Left ventricle myocardium inferior (tissue), 1 donor: ENCODE data around the gene INAFM2. TPM values are rescaled to one million over a fixed set of nuclear protein-coding genes. Genes with fewer than 3 reads are reported as not detected.

ENCODE experiments used
- DNase-seq: peaks from one replicate; pipeline ENCODE4 v3.0.0-alpha.2; 2020
- H3K27ac ChIP-seq: fragments of 200-600 bp; replicated peaks from 2 replicates; pipeline ENCODE4 v1.8.0; 2021
- H3K27me3 ChIP-seq: fragments of 200-600 bp; 2 replicates; pipeline ENCODE4 v1.8.0; 2021; ENCODE audit warnings: low read depth
- H3K36me3 ChIP-seq: fragments of 200-600 bp; 2 replicates; pipeline ENCODE4 v1.8.0; 2021
- H3K4me1 ChIP-seq: fragments of 200-600 bp; 2 replicates; pipeline ENCODE4 v1.8.0; 2021
- H3K4me3 ChIP-seq: fragments of 200-600 bp; 2 replicates; pipeline ENCODE4 v1.8.0; 2021; ENCODE audit warnings: mild to moderate bottlenecking, moderate library complexity
- H3K9me3 ChIP-seq: fragments of 200-600 bp; replicated peaks from 2 replicates; pipeline ENCODE4 v1.8.0; 2021
- intact Hi-C: fragments of 100-400 bp; cut with micrococcal nuclease; formaldehyde crosslinking; loops from one replicate; pipeline ENCODE4 v1.11.0; 2022
- long read RNA-seq: library from polyadenylated mRNA; unstranded; transcript quantifications from one replicate; pipeline ENCODE4 v2.0.0, GENCODE V29; 2021
- total RNA-seq: library from RNA; stranded (reverse); fragmentation: NEBNext Ultra II Directional; extraction: Animal tissue kit (Norgen Biotek cat#: 25700); gene quantifications from one replicate; pipeline ENCODE4 v1.2.1, GENCODE V29; 2021
- TF ChIP-seq, protein P1 (sequence below): fragments of 200-600 bp; IDR thresholded peaks from 2 replicates; pipeline ENCODE4 v1.8.0; 2021; ENCODE audit warnings: antibody characterized with exemption, mild to moderate bottlenecking, borderline replicate concordance
- donor health status: DM: no; HTN: yes; CAD: no; lungs with severe emphysema.

INAFM2 gene
- total RNA-seq: 52.7 TPM
- long read RNA-seq, transcript INAFM2-202 (1 exons, 3,052 nt): major isoform, 223 of 225 reads
- long read RNA-seq, partial matches to known transcripts: 0 of 225 reads
- long read RNA-seq, other reads (novel, unspliced or antisense): 0 of 225 reads

DNA sequence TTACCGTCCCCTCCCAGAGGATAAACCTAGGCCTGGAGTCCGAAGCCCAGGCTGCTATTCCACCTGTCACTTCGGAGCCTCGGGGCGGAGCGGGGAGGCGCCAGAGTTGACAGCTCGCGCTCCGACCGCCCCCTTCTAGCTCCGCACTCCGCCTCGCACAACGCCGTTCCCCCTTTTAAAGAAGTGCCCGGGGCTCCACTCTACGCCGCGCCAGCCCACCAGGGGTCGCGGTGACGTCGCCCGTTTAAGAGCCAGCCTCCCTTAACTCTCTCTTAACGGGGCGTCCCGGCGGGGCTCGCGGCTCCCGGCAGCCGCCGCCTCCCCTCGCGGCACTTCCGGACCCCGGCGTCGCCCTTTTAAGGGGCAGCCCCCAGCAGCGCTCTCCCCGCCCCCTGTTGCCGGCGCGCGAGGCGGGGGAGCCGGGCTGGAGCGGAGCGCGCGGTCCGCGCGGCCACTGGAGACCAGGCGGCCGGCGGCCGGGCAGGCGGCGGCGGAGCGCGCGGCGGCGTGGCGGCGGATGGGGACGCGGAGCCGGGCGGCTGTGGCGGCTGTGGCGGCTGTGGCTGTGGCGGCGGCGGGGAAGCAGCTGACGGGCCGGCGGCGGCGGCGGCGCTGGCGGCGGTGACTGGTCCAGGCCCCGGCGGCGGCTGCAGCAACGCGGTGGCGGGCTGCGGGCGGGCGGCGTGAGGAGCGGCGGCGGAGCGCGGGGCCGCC, at the start of gene INAFM2:
INAFM2 (plus strand) TSS at position 454 of the 714 bp plus-strand sequence. CDS start 364 bp downstream, outside the sequence.
- DNase-seq: peak; percentile 92
- Histone ChIP-seq H3K27ac (peak within 1 kb of the TSS; percentile 99), H3K36me3 (no peaks in the 10 kb centered on the region), H3K4me1 (peaks cover 59% of the 10 kb centered on the region), H3K9me3 (no peaks in the 10 kb centered on the region), H3K27me3 (no peaks in the 10 kb centered on the region), H3K4me3 (peak within 1 kb of the TSS; percentile 88)
- intact Hi-C loops: no loop called here
- TF ChIP-seq, protein P1, sequence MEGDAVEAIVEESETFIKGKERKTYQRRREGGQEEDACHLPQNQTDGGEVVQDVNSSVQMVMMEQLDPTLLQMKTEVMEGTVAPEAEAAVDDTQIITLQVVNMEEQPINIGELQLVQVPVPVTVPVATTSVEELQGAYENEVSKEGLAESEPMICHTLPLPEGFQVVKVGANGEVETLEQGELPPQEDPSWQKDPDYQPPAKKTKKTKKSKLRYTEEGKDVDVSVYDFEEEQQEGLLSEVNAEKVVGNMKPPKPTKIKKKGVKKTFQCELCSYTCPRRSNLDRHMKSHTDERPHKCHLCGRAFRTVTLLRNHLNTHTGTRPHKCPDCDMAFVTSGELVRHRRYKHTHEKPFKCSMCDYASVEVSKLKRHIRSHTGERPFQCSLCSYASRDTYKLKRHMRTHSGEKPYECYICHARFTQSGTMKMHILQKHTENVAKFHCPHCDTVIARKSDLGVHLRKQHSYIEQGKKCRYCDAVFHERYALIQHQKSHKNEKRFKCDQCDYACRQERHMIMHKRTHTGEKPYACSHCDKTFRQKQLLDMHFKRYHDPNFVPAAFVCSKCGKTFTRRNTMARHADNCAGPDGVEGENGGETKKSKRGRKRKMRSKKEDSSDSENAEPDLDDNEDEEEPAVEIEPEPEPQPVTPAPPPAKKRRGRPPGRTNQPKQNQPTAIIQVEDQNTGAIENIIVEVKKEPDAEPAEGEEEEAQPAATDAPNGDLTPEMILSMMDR: peak; percentile 80

DNA sequence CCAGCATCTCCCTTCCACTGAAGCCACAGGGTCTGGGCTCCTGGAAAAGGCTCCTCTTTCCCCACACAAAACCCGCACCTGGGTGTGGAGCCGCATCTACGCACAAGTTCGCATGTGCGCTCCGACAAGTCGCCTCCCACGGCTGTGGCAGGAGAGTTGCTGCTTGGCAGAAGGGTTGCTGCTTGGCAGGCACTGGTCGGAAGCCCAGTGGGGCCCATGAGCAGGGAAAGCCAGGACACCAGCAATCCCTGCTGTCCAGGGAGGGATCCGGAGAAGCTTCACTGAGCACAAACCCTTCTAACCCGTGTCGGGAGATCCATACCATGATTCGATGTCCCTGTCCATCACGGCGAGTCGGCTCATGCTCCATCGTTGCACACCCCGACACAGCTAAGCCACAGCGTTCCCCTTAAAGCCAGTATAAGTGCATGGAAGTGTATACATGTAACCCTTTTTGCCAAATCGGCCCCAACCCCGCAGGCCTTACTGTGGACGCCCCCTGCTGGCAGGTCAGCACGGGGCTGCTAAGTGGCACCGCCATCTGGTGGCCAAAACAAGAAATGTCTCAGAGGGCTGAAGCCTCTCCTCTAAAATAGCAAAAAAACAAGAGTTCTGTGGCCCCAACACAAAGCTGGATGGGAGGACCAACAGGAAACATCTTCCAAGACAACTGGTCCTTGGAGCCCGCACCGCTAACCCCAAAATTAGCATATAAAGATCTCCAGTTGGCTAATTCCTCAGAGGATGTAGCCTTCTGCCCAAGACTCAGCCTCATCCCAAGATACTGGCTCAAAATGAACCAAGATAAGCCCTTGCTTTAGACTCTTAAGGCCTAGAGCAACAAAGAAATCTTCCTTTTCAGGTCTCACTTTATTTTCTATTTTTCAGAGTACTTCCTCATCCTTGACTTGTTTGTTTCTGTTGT, 48.9 kb upstream of the INAFM2 start:
- Histone ChIP-seq H3K4me1 (peaks cover 11% of the 10 kb centered on the region), H3K9me3 (no peaks in the 10 kb centered on the region), H3K27ac (no peak overlapping the region), H3K36me3 (no peaks in the 10 kb centered on the region), H3K4me3 (no peak overlapping the region), H3K27me3 (peaks cover 36% of the 10 kb centered on the region)
- intact Hi-C loops: loop anchor here (5.0 to 10.0 kb wide), 2 partner anchors 57 to 230 kb away; no protein-coding TSS in a partner anchor
- TF ChIP-seq, protein P1: peak; percentile 100
- DNase-seq: peak; percentile 71

DNA sequence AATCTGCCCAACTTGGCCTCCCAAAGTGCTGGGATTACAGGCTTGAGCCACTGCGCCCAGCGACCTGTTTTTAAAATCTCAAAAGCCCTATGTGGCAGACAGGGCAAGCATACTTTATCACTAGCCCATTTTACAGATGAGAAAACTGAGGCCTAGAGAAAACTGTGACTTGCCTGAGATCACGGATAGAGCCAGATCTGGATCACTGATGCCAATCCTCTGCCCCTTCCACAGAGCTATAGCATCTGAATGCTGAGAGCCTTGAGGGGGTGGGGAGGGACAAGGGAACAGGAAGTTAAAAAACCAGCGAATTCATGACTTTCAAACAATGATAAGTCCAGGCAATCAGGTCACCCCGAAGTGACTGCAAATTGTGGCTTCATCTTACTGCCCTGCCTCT, 48.0 kb upstream of the INAFM2 start:
- no peaks in the 10 kb centered on the region for H3K9me3 ChIP-seq
- TF ChIP-seq, protein P1: no peak
- intact Hi-C loops: loop anchor here (5.0 to 10.0 kb wide), 2 partner anchors 58 to 231 kb away; no protein-coding TSS in a partner anchor
- DNase-seq: no peak
- H3K4me3 ChIP-seq: no peak overlapping the region
- no peak overlapping the region for H3K27ac ChIP-seq
- H3K4me1 ChIP-seq: peaks cover 18% of the 10 kb centered on the region
- no peaks in the 10 kb centered on the region for H3K36me3 ChIP-seq
- H3K27me3 ChIP-seq: peaks cover 45% of the 10 kb centered on the region

DNA sequence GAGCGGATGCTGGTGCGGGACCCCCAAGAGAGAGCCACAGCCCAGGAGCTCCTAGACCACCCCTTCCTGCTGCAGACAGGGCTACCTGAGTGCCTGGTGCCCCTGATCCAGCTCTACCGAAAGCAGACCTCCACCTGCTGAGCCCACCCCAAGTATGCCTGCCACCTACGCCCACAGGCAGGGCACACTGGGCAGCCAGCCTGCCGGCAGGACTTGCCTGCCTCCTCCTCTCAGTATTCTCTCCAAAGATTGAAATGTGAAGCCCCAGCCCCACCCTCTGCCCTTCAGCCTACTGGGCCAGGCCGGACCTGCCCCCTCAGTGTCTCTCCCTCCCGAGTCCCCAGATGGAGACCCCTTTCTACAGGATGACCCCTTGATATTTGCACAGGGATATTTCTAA, 47.5 kb upstream of the INAFM2 start:
- peaks cover 50% of the 10 kb centered on the region for H3K27me3 ChIP-seq
- H3K27ac ChIP-seq: no peak overlapping the region
- intact Hi-C loops: loop anchor here (5.0 to 10.0 kb wide), 2 partner anchors 59 to 231 kb away; no protein-coding TSS in a partner anchor
- H3K9me3 ChIP-seq: no peaks in the 10 kb centered on the region
- H3K36me3 ChIP-seq: no peaks in the 10 kb centered on the region
- TF ChIP-seq, protein P1: no peak
- no peak for DNase-seq
- no peak overlapping the region for H3K4me3 ChIP-seq
- peaks cover 18% of the 10 kb centered on the region for H3K4me1 ChIP-seq

DNA sequence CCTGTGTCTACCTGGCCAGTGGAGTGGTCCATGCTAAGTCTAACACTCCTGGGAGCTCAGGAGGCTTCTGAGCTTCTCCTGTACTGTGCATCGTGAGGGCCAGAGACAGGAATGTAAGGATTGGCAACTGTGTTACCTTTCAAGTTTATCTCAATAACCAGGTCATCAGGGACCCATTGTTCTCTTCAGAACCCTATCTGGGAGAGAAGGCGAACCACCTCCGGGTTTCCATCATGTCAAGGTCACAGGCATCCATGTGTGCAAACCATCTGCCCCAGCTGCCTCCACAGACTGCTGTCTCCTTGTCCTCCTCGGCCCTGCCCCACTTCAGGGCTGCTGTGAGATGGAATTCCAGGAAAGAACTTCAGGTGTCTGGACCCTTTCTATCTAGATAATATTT, 46.6 kb upstream of the INAFM2 start:
- DNase-seq: no peak
- TF ChIP-seq, protein P1: no peak

More for the DNA sequence above, 46.6 kb upstream of the INAFM2 start:
- no peaks in the 10 kb centered on the region for H3K36me3 ChIP-seq
- H3K4me3 ChIP-seq: no peak overlapping the region
- H3K27me3 ChIP-seq: peaks cover 59% of the 10 kb centered on the region
- intact Hi-C loops: loop anchor here (5.0 to 10.0 kb wide), 2 partner anchors 60 to 232 kb away; no protein-coding TSS in a partner anchor
- H3K27ac ChIP-seq: no peak overlapping the region
- no peaks in the 10 kb centered on the region for H3K9me3 ChIP-seq
- peaks cover 25% of the 10 kb centered on the region for H3K4me1 ChIP-seq
